GM13977 (cell line): ENCODE measurements around the gene MEDAG.

Experiments
- DNase-seq: peaks from one replicate; pipeline ENCODE4 v3.0.0; 2012; ENCODE audit warnings: low spot score
- in situ Hi-C: fragments of 300-500 bp; cut with MboI; formaldehyde crosslinking; loops from one replicate; pipeline ENCODE4 v1.12.0; 2022; ENCODE audit warnings: low sequenced_read_pairs, low pct_unique_long_range_greater_than_20kb, mixed read lengths, inconsistent platforms; ENCODE audit not compliant: unreplicated experiment
- TF ChIP-seq, protein P1 (sequence below): IDR thresholded peaks from 2 replicates; pipeline ENCODE4 v1.5.1; 2012; ENCODE audit warnings: mild to moderate bottlenecking, control low read depth; ENCODE audit not compliant: insufficient read depth; ENCODE audit errors: extremely low read depth, missing control alignments

The MEDAG gene

DNA sequence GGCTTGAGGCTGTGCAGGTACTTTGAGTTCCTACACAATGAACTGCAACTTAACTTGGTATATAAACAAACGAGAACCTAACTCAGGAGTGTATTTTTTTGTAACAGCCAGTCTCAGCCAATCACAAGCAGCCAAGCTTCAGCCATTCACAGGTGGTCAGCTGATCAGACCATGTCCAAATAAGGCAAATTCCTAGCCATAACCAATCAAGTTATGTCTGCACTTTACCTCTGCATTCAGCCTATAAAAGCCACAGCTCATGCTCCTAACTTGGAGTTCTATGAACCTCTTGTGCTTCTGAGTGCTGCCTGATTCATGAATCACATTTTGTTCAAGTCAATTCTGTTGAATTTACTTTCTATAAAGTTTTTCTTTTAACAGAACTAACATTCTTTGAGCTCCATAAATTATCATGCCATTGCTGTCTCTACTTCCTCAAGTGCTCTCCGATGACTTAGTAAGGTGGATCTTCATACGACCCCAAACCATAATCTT, 16.8 kb upstream of the MEDAG start:
- TF ChIP-seq, protein P1, sequence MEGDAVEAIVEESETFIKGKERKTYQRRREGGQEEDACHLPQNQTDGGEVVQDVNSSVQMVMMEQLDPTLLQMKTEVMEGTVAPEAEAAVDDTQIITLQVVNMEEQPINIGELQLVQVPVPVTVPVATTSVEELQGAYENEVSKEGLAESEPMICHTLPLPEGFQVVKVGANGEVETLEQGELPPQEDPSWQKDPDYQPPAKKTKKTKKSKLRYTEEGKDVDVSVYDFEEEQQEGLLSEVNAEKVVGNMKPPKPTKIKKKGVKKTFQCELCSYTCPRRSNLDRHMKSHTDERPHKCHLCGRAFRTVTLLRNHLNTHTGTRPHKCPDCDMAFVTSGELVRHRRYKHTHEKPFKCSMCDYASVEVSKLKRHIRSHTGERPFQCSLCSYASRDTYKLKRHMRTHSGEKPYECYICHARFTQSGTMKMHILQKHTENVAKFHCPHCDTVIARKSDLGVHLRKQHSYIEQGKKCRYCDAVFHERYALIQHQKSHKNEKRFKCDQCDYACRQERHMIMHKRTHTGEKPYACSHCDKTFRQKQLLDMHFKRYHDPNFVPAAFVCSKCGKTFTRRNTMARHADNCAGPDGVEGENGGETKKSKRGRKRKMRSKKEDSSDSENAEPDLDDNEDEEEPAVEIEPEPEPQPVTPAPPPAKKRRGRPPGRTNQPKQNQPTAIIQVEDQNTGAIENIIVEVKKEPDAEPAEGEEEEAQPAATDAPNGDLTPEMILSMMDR: no peak
- in situ Hi-C loops: no loop called here
- DNase-seq: no peak

DNA sequence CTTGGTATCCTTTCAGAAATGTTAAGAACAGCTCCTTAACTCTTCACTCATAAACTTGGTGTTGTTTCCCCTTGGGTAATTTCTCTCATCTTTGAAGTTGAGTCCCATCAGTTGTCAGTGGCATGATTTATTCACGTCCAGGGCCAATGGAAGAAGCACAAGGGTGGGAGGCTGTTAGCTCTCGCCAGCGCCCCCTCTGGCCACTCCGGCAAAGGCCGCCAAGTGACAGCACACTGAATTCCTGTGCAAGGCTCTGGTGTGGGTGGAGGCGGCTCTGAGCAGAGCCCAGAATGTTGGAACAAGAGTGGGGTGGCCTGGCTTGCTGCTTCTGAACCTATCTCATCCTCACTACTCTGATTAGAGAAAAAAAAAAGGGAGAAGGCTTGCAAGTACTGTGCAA, 13.1 kb upstream of the MEDAG start:
- in situ Hi-C loops: no loop called here
- DNase-seq: no peak
- TF ChIP-seq, protein P1: peak; percentile 30

DNA sequence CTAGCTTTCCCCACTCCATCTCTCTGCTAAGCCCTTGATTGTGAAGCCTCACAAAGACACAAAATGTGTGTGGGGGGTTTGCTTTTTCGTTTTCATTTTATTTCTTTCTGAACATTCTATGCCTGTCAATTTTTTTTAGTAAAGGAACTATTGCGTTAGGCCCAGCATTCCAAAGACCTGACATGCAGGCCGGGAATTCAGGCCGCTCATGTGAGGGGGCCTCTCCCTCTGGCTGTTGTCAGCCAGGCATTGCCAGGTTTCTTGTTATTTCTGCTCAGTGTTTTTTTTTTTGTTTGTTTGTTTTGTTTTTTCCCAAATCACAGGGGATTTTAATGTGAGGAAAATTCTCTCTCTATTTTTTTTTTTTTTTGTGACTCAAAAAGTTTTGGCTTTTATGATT, 10.3 kb upstream of the MEDAG start:
- no peak for DNase-seq
- in situ Hi-C loops: no loop called here
- TF ChIP-seq, protein P1: no peak

DNA sequence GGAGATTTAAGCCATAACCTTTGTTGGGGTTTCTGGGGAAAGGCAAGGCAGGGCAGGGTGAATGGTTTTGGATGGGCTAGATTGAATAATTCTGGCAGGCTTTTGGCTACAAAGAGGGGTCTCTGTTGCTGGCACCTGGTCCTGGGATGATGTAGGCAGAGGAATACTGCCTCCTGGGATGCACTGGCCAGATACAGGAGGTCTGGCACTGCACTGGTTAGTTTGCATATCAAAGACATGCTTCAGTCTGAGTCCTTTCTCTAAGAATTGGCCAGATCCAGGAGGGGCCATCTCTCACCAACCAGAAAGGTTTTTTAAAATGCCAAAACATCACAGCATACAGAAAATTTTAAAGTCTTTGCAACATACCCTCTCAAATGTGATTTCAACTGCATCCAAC, 8.0 kb upstream of the MEDAG start:
- no peak for DNase-seq
- TF ChIP-seq, protein P1: no peak
- in situ Hi-C loops: no loop called here

DNA sequence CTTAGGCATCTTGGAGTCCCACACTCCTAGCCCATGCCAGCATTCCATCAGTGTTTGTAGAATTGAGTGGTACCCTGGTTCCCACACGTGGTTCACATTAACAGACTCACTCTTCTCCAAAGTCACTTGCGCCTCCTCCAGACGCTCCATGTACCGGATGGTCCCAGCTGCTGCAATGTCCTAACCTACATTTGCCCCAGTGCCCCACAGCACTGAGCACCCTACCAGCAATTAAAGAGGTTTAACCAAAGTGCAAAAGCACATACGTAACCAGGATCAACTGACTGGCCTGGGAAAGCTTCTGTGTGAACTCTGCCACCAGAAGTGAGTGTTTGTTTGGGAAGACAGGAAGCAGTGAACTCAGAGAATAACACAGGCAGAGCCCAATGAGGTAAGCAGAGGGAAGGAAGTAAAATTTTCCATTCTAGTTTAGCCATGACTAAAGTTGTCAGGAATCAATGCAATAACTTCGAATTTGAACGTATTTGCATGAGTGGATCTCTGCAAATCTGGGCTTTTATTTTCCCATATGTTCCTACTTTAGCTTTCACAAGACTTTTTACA, 7.3 kb upstream of the MEDAG start:
- DNase-seq: no peak
- TF ChIP-seq, protein P1: no peak
- in situ Hi-C loops: no loop called here

DNA sequence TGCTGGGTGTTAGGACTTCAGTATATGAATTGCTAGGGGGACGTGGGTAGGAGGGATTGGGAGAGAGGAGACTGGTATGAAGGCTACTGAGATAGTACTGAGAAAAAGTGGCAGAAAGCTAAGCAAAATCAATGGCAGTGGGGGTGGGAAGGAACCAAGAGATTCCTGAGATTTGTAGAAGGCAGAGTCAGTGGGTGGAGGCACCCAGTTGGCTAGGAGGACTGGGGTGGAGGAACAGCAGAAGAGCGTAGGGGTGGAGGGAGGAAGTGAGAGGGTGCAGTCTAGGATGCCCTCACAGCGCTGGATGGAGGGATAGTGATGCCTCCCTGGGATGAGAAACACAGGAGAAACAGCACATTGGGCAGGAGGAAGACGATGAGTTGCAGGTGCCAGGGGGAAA, 5.6 kb upstream of the MEDAG start:
- TF ChIP-seq, protein P1: no peak
- in situ Hi-C loops: no loop called here
- DNase-seq: no peak
